Natural killer cell (primary cell): ENCODE data around the gene STAM. TPM values are rescaled to one million over a fixed set of nuclear protein-coding genes. Genes with fewer than 3 reads are reported as not detected.

Experiments used
- ATAC-seq, 3 donors: fragments of 150-1000 bp in 2 of 3; fragments of 200-7000 bp in 1 of 3; cut with Tn5 transposase; 1 replicate in 1 of 3; 2 replicates in 2 of 3; pipeline ENCODE4 v1.10.0; 2021; ENCODE audit warnings: mild to moderate bottlenecking in 2 of 3, moderate library complexity in 2 of 3
- DNase-seq, 2 donors: peaks; one replicate each; pipeline versions ENCODE4 v3.0.0 to v3.0.0-alpha.2; 2013 to 2021; ENCODE audit warnings: mixed read lengths in 1 of 2
- H3K27ac ChIP-seq: one replicate; pipeline ENCODE4 v1.5.1; 2013; ENCODE audit warnings: mild to moderate bottlenecking, low read length
- H3K27me3 ChIP-seq: one replicate; pipeline ENCODE4 v1.6.1; 2013; ENCODE audit warnings: low read length; ENCODE audit not compliant: control insufficient read depth, insufficient read depth
- H3K36me3 ChIP-seq: one replicate; pipeline ENCODE4 v1.6.1; 2013; ENCODE audit warnings: low read length; ENCODE audit not compliant: control insufficient read depth, insufficient read depth
- H3K4me1 ChIP-seq: one replicate; pipeline ENCODE4 v1.6.1; 2013; ENCODE audit warnings: low read length; ENCODE audit not compliant: control insufficient read depth, insufficient read depth
- H3K4me3 ChIP-seq: one replicate; pipeline ENCODE4 v1.5.1; 2013; ENCODE audit warnings: low read length
- H3K9me3 ChIP-seq: one replicate; pipeline ENCODE4 v1.6.1; 2013; ENCODE audit warnings: low read length; ENCODE audit not compliant: control insufficient read depth, insufficient read depth
- H3K27ac Mint-ChIP-seq, 2 donors: one replicate each; pipeline ENCODE4 v1.8.0; 2022; ENCODE audit warnings: mild to moderate bottlenecking in 2 of 2, mixed read lengths in 2 of 2, moderate library complexity in 1 of 2
- H3K27me3 Mint-ChIP-seq, 2 donors: one replicate each; pipeline ENCODE4 v1.8.0; 2022; ENCODE audit warnings: low read depth in 2 of 2, mixed read lengths in 2 of 2
- H3K36me3 Mint-ChIP-seq: one replicate; pipeline ENCODE4 v1.8.0; 2022; ENCODE audit warnings: mixed read lengths
- H3K4me1 Mint-ChIP-seq, 2 donors: one replicate each; pipeline ENCODE4 v1.8.0; 2022; ENCODE audit warnings: mixed read lengths in 2 of 2
- H3K4me3 Mint-ChIP-seq: one replicate; pipeline ENCODE4 v1.8.0; 2022; ENCODE audit warnings: mild to moderate bottlenecking, moderate library complexity, mixed read lengths
- H3K9me3 Mint-ChIP-seq, 2 donors: one replicate each; pipeline ENCODE4 v1.8.0; 2022; ENCODE audit warnings: mixed read lengths in 2 of 2
- CTCF ChIP-seq: fragments of 200-600 bp; IDR thresholded peaks from one replicate; pipeline ENCODE4 v1.8.0; 2022; ENCODE audit warnings: antibody characterized with exemption
- WGBS: methylation state at CpG from one replicate; pipeline ENCODE4 v1.1.7; 2013; ENCODE audit warnings: missing lambda C conversion rate; ENCODE audit not compliant: insufficient coverage; 5-methylcytosine and 5-hydroxymethylcytosine counted together
- intact Hi-C: fragments of 100-400 bp; cut with micrococcal nuclease; formaldehyde crosslinking; loops from one replicate; pipeline ENCODE4 v1.14.2; 2022
- total RNA-seq, 4 donors: library from RNA; stranded (reverse); fragments of 120-200 nt in 1 of 4; gene quantifications; one replicate each; pipeline versions ENCODE4 v1.2.3 to v1.2.4, GENCODE V29; 2013 to 2022

The STAM gene
- total RNA-seq, 3 donors from 2014 or later (not counting 1 experiment from before 2014, with no cell fraction given) = 37.8 to 40.2 (median 38.6) TPM

GRCh38 chr10:17747883-17748550 is 104.1 kb downstream of the STAM start:
- H3K27me3 Mint-ChIP-seq = no peaks in the 10 kb centered on the region
- H3K4me3 Mint-ChIP-seq = no peak overlapping the region
- no peaks in the 10 kb centered on the region for H3K36me3 Mint-ChIP-seq
- H3K9me3 Mint-ChIP-seq = no peaks in the 10 kb centered on the region
- H3K27ac ChIP-seq = no peak overlapping the region
- H3K4me1 ChIP-seq = no peaks in the 10 kb centered on the region
- intact Hi-C loops = no loop called here
- no peaks in the 10 kb centered on the region for H3K27me3 ChIP-seq
- TF ChIP-seq CTCF = no peak
- no peaks in the 10 kb centered on the region for H3K36me3 ChIP-seq
- ATAC-seq (no peak), DNase-seq (no peak)
- no peak overlapping the region for H3K4me3 ChIP-seq
- 89% methylated on average over 10 of the region's 10 CpGs for WGBS
- no peak overlapping the region for H3K27ac Mint-ChIP-seq
- H3K9me3 ChIP-seq = no peaks in the 10 kb centered on the region
- peaks cover 4 to 6% of the 10 kb centered on the region in 2 donors for H3K4me1 Mint-ChIP-seq

GRCh38 chr10:17749890-17750289 is 105.9 kb downstream of the STAM start:
- Mint-ChIP-seq H3K27me3 (no peaks in the 10 kb centered on the region), H3K4me3 (no peak overlapping the region), H3K4me1 (no peaks in the 10 kb centered on the region), H3K27ac (no peak overlapping the region), H3K36me3 (no peaks in the 10 kb centered on the region), H3K9me3 (no peaks in the 10 kb centered on the region)
- Histone ChIP-seq H3K27me3 (no peaks in the 10 kb centered on the region), H3K9me3 (no peaks in the 10 kb centered on the region), H3K27ac (no peak overlapping the region), H3K36me3 (no peaks in the 10 kb centered on the region), H3K4me1 (no peaks in the 10 kb centered on the region), H3K4me3 (no peak overlapping the region)
- intact Hi-C loops = no loop called here
- no peak for TF ChIP-seq CTCF
- no peak for DNase-seq
- no peak for ATAC-seq
- WGBS = 96% methylated on average over 4 of the region's 8 CpGs

- ATAC-seq = no peak
- no peak for DNase-seq
- TF ChIP-seq CTCF = no peak
- H3K27ac Mint-ChIP-seq = no peak within 1 kb of the TSS
- H3K36me3 Mint-ChIP-seq = no peaks in the 10 kb centered on the region
- no peak within 1 kb of the TSS for H3K4me3 Mint-ChIP-seq
- Histone ChIP-seq H3K4me3 (no peak within 1 kb of the TSS), H3K4me1 (no peaks in the 10 kb centered on the region), H3K36me3 (no peaks in the 10 kb centered on the region), H3K9me3 (no peaks in the 10 kb centered on the region), H3K27me3 (no peaks in the 10 kb centered on the region), H3K27ac (no peak within 1 kb of the TSS)
- intact Hi-C loops = no loop called here
- H3K4me1 Mint-ChIP-seq = peaks cover 4 to 5% of the 10 kb centered on the region in 2 donors
- WGBS = 77% methylated on average over 8 of the region's 9 CpGs
- H3K27me3 Mint-ChIP-seq = no peaks in the 10 kb centered on the region
- no peaks in the 10 kb centered on the region for H3K9me3 Mint-ChIP-seq
Measured at GRCh38 chr10:17751781-17752445, 108.0 kb downstream of the STAM start, which contains the start of gene TMEM236. Gene TMEM236, plus strand, starts transcription at chr10:17752201. Its CDS starts 95 bp downstream, at chr10:17752296.
